Activated CD4-positive, alpha-beta T cell treated with anti-CD3 and anti-CD28 coated beads, Interleukin-2, amount 50 U/mL, for 48 hours (primary cell): Measurements from ENCODE around the gene TRIM2.

Experiments used
- DNase-seq, 2 experiments: peaks; one replicate each; pipeline ENCODE4 v3.0.0-alpha.2; 2020

Gene TRIM2

DNA sequence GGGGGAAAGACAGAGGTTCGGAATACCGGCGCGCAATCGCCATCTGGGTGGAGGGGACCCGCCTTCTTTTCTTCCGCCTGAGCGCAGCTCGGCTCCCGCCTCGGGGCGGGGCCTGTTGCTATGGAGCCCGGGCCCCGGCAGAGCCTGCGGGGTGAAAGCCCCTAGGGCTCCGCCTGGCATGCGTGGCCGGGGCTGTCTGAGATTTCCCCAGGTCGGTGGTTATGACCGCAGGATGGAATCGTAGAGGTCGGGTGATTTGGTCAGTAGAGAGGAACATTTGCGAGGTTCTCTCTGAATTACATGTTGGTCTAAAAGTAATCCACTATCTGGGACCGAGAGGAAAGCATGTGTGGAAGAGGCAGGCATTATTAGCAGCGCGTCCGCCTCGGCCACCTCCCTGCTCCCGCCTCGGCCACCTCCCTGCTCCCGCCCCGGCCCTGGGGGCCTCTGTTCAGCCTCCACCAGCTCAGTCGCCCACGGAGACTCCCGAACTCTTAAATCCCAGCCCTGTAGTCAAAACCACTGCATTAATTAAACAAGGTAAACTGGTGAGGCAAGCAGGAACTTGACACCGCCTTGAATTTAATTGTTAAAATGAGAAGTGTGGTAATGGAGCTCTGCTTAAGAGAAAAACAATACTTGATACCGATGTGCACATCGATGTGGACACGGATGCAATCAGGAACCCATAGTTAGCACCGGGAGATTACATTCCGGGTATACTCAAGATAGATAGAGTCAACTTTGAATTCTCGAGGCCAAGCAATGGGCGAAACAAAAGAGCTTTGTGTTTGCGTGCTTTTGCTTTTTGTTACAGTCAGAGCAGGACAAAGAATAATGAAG lies 45.2 kb downstream of the TRIM2 start:
- DNase-seq, result peak; percentile 81 to 85

DNA sequence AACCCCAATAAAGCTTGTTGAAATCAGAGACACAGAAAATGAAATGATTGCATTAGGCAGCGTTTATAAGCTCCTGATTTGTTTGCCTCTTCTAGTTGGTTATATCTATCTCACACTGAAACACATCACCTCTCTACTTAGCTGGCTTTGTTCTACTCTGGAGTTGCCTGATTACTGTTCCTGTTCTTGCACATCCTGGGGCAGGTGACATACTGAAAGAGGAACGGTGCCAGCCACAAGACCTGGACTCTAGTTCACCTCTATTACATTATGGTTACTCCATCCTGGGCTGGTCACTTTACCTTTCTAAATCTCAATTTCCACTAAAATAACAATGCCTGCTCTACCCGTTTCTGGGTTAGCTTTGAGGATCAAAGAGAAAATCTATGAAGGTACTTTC lies 47.9 kb downstream of the TRIM2 start:
- no peak for DNase-seq

DNA sequence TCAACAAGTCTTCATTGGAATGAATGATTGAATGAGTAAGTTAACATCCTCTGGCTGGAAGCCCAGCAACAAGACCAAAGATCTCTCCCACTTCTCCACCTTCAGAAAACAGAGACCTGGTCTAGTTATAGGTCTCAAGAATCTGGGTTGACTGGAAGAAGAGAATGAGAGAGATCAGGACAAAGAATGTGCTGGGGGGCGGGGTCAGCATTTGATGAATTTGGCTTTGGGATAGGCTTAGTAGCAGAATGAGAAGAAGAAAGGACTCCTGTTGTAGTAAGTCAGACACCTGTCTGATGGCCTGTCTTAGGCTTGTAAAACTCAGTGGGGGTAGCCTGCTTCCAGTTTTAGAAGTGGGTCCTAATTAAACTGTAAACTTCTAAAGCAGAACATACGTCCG lies 51.0 kb downstream of the TRIM2 start:
- no peak for DNase-seq

DNA sequence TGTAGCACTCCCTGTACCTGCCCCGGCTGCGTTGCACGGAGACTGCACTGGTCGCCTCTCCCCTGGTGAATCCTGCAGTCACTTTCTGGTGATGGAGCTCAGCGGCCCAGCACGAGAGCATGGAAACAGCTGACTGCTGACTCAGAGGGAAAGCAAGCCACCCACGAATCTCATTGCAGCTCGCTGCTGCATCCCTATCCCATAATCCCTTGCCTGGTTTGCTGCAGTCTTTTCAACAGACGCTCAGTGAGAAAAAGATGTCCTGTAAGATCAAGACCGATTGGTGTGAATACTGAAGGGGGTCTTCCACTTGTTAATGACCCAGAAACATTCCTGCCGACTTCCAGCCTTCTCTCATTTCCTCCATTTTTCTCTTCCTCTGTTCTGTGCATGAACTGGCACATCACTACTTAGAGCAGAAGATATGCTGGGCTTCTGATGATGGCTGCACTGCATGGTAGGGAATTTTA lies 52.9 kb downstream of the TRIM2 start:
- DNase-seq, result peak; percentile 39 to 56

DNA sequence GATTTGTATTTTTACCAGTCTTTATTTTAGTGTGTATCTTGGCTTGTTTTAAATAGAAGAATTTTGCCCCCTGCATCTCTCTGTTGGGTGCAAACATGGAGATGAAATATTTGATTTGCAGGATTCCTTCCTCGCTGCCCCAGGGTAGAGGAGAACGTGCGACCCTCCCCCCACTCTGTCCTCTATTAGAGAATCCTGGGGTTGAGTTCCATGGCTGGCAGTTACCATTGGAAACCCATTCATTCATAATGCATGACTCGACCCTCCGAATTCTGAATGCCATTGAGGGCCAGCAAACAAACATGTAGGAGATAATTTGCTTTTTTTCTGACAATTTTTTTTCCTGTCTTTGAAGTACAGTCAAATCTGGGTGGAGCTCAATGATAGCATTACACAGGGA lies 53.7 kb downstream of the TRIM2 start:
- no peak for DNase-seq

DNA sequence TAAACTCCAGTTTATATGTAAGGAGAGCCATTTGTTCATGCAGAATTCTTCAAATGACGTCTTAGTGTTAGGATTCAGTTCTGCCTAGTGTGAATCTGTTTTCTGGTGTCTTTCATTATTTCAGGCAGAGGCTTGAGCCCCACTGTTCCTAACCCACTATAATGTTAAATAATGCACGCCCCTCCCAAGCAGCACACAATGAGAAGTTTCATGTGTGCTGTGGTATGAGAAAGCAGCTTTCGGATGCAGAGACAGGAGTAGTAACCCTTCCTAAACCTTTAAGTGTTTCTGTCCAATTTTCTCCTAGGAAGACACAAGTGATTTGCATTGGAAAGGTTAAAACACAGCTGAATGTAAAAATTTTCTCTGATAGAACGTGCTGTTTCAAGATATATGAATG lies 54.5 kb downstream of the TRIM2 start:
- DNase-seq, result no peak

DNA sequence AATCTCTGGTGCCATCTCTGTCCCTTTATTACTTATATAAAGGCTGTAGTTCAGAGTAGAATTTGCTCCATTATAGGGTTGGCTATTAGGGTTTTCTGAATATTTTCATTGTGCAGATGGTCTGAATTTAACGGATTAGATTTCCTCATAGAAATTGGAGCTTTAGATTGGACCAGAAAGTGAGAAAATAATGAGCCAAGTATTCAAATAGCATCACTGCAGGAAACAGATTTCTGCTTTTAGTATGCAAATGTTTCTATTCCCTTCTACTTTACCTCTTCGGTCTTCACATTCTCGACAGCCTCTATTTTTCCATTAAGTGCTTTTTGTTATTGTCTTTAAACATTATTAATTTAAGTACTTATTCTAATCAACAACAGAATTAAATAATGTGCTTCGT lies 55.4 kb downstream of the TRIM2 start:
- no peak for DNase-seq

DNA sequence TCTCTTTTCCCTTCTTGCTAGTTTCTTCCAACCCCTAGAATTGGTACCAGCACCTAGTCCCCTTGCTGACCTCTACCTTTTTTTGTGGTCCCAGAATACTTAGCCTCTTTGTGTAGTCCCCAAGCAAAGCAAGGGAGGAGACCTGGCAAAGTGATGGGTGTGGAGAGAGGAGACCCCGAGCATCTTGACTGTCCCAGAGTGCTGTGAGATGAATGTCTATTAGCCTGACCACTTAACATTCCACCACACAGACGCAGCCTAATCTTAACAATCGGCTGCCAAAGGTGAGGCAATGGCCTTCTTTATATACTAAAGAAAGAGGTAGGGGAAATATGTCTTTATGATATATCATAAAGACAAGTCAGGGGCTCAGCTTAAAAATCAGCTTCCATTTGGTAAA lies 55.9 kb downstream of the TRIM2 start:
- no peak for DNase-seq

DNA sequence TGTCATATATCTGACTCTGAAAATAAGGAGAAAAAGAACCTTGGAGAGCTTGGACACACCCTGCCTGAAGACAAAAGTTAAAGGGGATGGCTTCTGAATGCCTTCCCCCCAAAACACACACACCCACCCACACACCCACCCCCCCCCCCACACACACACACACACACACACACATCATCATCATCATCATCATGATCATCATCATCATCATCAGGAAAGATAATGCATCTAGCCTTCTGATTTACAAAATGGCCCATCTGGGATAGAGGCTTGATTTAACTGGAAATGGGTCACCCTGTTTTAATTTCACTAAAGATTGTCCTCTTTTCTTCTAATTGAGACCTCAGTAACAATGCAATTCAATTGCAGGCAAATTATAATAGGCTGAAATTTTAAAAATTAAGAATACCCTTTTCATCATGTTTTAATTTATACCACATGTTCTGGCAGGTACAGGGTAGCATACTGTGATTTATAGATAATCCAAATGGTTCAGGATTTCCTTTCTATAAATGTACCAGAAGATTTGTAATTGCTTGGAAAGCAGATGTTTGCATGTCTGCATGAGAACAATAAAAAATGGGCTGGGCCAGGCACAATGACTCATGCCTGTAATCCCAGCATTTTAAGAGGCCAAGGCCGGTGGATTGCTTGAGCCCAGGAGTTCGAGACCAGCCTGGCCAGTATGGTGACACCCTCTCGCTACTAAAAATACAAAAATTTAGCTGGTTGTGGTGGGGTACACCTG lies 56.5 kb downstream of the TRIM2 start:
- DNase-seq, result no peak

DNA sequence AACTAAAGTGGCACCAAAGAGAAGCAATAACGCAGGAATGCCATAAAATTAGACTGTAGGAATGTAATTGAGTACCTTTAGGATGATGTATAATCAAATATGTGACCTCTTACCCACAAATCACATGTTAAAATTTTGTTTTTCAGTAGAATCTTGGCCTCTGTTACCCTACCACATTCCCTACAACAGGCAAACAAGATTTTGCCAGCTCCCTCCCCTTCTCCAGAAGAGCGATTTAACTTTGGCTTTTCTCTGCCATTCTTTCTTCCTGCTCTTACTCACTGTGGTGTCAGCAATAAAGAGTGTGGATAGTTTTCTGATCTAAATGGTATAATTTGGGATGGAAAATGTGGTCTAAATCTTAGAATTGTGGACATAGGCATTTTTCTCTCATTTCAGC lies 57.2 kb downstream of the TRIM2 start:
- no peak for DNase-seq

DNA sequence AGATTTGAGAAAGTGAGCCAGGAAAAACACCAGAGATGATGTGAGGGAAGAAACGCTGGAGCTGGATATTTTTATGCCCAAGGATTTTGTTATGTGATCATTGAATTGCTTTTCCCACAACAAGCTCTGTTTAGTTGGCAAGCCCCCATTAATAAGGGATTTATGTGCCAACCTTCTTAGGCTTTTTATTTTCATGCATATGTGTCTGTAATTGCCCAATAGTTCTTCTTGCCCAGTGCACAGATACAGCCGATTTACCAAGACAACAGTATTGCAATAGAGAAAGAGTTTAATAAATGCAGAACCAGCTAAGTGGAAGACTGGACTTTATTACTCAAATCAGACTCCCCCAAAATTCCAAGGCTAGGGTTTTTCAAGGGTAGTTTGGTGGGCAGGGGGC lies 57.7 kb downstream of the TRIM2 start:
- DNase-seq, result no peak

DNA sequence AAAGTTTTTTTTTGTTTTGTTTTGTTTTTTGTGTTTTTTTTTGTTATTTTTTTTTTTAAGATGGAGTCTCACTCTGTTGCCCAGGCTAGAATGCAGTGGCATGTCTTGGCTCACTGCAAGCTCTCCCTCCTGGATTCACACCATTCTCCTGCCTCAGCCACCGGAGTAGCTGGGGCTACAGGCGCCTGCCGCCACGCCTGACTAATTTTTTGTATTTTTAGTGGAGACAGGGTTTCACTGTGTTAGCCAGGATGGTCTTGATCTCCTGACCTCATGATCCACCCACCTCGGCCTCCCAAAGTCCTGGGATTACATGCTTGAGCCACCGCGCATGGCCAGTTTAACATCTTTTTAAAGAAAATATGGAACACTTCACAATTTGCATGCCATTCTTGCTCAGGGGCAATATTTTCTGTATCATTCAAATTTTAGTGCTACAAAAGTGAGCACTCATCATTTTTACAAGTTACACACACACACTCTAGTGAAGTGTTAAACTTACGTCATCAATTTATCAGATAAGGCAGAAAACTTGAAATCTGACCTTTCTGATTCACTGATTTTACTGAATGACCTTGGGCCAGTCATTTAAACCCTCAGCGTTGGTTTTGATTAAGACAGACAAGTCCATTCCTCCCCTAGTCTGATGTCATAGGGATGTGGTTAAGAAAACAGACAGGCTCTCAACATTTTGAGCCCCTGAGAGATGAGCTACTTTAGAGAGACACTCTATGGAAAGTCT lies 61.2 kb downstream of the TRIM2 start:
- DNase-seq, result no peak

DNA sequence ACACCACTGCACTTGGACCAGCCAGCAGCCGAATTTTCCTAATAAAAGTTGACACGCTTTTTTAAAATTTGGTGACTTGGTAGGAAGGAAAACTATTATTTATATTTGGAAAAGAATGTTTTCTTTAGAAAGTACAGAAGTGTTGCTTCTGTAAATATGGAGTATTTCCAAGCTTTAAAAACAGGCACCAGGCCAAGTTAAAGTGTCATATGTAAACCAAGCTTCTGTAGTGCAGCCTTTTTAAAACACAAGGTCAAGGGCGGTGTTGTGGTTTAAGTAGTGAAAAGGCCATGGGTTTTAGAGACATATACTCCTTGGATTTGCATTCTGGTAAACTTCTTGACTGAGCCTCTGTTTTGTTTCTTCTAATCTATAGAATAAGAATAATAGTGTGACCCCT lies 62.7 kb downstream of the TRIM2 start:
- DNase-seq, result no peak

DNA sequence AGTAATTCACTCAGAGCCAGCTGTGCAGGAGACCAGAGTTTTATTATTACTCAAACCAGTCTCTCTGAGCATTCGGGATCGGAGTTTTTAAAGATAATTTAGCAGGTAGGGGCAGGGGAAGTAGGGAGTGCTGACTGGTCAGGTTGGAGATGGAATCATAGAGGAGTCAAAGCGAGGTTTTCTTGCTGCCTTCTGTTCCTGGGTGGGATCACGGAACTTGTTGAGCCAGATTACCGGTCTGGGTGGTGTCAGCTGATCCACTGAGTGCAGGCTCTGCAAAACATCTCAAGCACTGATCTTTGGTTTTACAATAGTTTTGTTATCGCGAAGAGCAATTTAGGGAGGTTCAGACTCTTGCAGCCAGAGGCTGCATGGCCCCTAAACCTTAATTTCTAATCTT lies 63.6 kb downstream of the TRIM2 start:
- no peak for DNase-seq

DNA sequence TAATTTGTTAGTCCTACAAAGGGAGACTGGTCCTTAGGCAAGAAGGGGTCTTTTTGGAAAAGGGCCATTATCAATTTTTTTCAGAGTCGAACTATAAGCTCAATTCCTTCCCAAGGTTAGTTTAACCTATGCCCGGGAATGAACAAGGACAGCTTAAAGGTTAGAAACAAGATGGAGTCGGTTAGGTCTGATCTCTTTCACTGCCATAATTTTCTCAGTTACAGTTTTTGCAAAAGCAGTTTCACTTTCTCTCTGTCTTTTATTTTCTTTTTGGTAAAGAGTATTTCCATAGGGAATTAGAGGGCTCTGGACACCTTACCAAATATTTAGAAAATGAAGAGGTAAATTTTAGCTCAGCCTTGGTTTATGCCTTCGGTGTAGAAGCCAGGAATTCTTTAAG lies 64.1 kb downstream of the TRIM2 start:
- no peak for DNase-seq

DNA sequence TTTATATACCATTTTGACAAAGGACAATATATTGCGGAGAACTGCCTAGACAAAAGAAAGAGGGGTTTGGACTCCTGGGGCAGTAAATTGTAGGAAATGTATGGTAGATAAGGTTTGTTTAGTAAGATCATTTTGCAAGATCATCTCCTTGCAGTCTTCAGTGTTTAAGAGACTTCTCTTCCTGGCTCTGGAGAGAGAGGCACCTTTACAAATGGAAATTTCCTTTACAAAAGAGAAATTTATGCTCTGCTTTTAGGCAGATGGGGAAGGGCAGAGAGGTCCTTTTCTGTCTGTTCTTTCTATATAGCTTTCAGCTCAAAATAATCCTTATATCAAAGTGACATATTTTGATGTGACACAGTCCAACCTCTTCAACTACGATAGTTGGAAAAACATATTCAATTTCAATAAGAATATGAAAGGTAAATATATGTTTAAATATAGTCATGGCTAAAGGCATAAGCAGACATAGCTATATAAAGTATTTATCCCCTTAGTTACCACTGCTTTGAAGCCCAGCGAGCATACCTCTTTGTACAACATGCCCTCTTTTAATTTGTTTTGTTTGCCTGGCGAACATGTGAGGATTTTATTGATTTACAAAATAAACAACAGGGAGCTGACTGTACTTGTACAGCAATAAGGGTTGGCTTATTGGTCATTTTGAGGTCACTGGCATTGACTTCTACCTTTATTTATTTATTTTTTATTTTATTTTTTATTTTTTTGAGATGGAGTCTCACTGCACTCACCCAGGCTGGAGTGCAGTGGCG lies 65.2 kb downstream of the TRIM2 start:
- no peak for DNase-seq

DNA sequence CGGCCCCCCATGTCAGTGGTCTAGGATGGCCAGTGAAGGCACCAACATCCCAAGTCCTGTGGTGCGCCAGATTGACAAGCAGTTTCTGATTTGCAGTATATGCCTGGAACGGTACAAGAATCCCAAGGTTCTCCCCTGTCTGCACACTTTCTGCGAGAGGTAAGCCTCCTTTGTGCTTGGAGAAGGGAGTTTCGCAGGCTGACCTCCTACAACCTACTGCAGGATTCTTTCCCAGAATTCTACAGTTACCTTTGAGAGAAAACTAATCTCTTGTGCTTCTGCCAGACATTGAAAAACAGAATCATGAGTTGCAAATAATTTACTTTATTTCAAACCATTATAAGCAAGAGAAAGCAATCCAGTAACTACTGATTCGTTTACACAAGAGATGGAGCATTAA lies 66.1 kb downstream of the TRIM2 start:
- no peak for DNase-seq

DNA sequence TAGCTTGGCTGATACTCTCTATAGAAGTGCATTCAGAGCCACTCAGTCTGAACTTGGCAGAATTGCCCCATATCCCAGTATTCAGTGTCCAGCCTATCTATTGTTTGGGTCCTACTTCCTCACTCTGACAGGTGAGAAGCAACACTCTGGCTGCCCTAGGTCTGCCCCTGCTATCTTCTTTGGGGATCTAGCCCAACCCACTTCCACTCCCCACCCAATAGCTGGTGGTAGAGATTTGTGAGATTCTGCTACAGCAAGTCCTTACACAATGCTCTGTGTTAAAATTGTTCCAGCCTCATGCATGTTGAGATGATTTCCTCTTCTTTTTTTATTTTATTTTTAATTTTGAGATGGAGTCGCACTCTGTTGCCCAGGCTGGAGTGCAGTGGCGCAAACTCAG lies 67.6 kb downstream of the TRIM2 start:
- no peak for DNase-seq

DNA sequence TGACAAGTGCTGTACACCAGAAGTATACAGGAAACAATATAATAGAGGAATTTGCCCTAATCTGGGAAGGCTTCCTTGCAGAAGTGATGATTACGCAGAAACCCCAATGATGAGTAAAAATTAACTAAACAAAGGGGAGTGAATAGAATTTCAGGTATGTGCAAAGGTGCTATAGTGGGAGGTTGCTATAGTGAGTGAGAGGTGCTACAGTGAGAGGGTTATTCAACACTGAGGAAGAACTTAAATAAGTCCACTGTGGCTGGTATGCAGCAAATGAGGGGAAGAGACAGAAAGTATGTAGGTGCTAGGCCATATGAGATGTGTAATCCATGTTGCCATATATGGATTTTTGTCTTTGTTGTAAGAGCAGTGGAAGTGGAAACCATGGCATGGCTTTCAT lies 69.5 kb downstream of the TRIM2 start:
- no peak for DNase-seq

DNA sequence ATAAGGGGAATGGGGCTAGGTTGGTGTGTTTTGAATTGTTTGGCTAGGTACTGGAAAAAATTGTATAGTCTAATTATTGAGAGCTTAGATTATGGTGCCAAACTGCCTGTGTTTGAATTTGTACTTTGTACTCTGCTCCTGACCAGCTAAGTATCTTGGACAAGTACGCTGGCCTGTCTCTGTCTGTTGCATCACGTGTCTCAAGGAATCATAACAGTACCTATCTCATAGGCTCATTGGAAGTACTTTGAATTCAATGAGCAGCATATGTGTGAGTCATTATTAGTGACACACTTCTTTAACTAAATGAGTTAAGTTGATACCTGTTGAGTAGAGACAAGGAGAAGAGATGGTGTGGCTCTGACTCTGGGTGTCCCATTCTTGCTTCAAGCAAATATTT lies 70.7 kb downstream of the TRIM2 start:
- no peak for DNase-seq

DNA sequence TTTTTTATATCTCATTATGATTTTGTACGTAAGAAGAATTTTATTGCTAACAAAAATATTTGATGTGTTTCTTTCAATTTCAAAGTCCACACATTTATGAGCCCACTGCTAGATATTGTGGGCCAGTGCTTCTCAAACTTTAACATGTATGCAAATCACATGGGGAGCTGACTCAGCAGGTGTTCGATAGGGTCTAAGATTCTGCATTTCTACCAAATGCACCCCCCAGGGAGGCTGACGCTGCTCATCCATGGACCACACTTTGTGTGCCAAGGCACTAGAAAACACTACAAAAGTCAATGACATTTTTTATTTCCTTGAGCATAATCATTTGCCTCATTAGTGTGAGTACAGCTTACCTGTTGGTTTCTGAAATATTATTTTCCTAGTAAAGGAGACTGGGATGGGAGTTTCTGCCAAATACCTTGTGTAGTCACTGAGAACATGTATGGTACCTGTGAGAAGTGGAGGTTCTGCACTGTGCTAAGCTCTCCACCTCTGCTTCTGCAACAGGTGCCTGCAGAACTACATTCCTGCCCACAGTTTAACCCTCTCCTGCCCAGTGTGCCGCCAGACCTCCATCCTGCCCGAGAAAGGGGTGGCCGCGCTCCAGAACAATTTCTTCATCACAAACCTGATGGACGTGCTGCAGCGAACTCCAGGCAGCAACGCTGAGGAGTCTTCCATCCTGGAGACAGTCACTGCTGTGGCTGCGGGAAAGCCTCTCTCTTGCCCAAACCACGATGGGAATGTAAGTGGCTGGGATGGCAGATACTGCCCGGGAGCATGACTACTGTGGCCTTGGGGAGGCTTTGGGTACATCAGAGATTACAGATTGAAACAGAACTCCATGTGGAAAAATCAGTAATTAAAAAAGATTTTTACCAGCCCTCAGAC lies 71.4 kb downstream of the TRIM2 start:
- no peak for DNase-seq

DNA sequence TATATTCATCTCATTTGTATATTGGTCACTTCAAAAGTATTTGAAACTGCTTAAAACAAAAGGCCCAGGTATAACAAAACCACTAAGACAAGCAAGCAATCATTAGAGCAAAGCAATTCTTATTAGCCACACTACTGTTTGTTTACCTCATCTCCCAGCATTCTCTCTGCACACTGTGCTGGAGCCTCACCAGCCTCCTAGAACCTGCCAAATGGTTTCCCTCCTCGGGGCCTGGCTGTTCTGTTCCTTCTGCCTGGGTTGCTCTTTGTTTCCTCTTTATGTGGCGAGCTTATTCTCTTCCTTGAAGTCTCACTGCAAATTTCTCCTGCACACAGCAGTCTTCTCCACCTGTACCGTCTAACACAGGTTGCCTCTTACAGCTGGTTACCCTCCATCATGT lies 72.7 kb downstream of the TRIM2 start:
- DNase-seq, result no peak
